ENCODE measurements around the gene COL13A1. TPM values are rescaled to one million over a fixed set of nuclear protein-coding genes. Genes with fewer than 3 reads are reported as not detected.

Gene COL13A1
- total RNA-seq, 6 experiments from 2014 or later, result 0.18 to 0.44 (median 0.30) TPM; not detected in 2

DNA sequence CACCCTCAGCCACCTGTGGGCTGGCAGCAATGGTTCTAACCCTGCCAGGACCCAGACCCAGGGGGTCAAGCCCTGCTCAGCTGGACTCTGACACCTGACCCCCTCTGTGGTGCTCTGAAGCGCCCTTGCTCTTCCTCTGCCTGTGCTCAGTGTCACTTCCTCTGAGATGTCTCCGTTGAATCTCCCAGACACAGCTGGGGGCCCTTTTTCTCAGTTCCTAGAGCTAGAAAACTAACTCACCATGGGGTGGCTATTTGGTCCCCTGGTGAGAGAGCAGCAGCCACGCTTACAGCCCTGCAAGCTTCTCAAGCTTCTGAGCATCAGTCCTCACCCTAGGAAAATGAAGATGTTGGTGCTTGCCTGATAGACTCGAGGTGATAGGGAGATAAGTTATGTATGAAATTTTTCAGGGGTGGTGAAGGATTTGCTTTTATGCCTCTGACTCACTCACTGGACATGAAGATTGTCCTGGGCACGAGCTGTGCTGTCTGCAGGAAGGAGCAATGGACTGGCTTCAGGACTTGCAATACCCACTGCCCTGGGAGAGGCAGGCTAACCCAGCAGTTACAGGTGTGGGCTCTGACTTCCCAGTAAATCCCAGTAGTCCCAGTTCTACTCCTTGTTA is 29.6 kb downstream of the COL13A1 start:
- Histone ChIP-seq H3K4me1 (no peaks in the 10 kb centered on the region), H3K27ac (no peak overlapping the region), H3K27me3 (no peaks in the 10 kb centered on the region), H3K9me3 (no peaks in the 10 kb centered on the region), H3K36me3 (no peaks in the 10 kb centered on the region), H3K4me3 (no peak overlapping the region)
- DNase-seq (no peak), ATAC-seq (no peak)
- 41% methylated on average over 5 of the region's 5 CpGs for WGBS (ENCODE audit: insufficient coverage, low coverage, low lambda C conversion rate, missing lambda C conversion rate)
- intact Hi-C loops (cut with DNase I), result no loop called here
- TF ChIP-seq CTCF (IDR thresholded peaks at IDR 0.05) (no peak), POLR2A (IDR thresholded peaks at IDR 0.05) (no peak)

GRCh38 chr10:69835233-69835632 is 33.5 kb downstream of the COL13A1 start:
- intact Hi-C loops (cut with DNase I), result no loop called here
- H3K4me3 ChIP-seq, result no peak overlapping the region
- no peaks in the 10 kb centered on the region for H3K36me3 ChIP-seq
- no peaks in the 10 kb centered on the region for H3K4me1 ChIP-seq
- DNase-seq (no peak), ATAC-seq (no peak)
- no peak overlapping the region for H3K27ac ChIP-seq
- no peaks in the 10 kb centered on the region for H3K27me3 ChIP-seq
- 71% methylated on average over 6 of the region's 6 CpGs for WGBS (ENCODE audit: insufficient coverage, low coverage, low lambda C conversion rate, missing lambda C conversion rate)
- no peaks in the 10 kb centered on the region for H3K9me3 ChIP-seq
- TF ChIP-seq CTCF (IDR thresholded peaks at IDR 0.05) (no peak), POLR2A (IDR thresholded peaks at IDR 0.05) (no peak)

DNA sequence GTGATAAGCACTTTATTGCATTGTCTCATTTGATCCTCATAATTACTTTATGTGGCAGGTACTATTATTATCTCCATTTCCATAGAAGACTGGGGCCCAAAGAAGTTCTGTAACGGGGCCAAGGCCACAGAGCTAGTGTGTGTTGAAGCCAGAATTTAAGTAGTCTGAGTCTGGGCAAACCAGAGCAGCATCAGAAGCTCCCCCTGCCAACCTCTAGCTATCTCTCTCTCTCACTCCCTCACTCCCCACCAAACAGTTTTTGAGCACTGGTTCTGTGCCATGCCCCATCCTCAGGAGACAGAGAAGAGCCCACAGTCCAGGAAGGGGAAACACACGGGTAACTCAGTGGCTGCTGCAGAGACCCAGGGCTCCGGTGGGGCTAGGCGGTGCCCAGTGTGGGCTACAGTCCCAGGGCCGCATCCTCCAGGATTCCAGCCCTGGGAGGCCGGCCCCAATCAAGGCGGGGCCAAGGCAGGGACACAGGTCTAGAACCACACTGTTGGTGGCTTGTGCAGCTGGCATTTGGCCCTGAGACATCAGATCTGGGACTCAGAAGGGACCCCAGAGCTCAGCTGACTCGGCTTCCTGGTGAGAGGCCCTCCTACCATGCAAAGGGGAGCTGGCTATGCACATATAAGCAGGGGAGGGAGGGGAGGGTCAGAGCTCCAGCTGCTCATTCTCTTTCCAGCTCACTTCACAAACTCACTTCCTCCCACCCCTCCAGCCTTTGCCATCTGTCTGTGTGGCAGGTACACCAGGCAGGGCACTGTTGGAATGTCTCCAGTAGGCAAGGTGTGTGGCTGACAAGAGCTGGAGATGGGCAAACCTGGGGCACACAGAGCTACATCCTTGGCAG is 34.4 kb downstream of the COL13A1 start:
- 60% methylated on average over 6 of the region's 8 CpGs for WGBS (ENCODE audit: insufficient coverage, low coverage, low lambda C conversion rate, missing lambda C conversion rate)
- no peak for ATAC-seq

GRCh38 chr10:69836731-69837030 is 35.0 kb downstream of the COL13A1 start:
- Histone ChIP-seq H3K4me3 (no peak overlapping the region), H3K4me1 (no peaks in the 10 kb centered on the region), H3K27ac (no peak overlapping the region), H3K27me3 (no peaks in the 10 kb centered on the region), H3K9me3 (no peaks in the 10 kb centered on the region), H3K36me3 (no peaks in the 10 kb centered on the region)
- intact Hi-C loops (cut with DNase I), result no loop called here
- no peak for TF ChIP-seq CTCF (IDR thresholded peaks at IDR 0.05)
- no peak for TF ChIP-seq POLR2A (IDR thresholded peaks at IDR 0.05)
- WGBS (ENCODE audit: insufficient coverage, low coverage, low lambda C conversion rate, missing lambda C conversion rate), result no CpG with 5 or more reads among the region's 6 CpGs
- DNase-seq (no peak), ATAC-seq (no peak)

More for the DNA sequence above, 34.4 kb downstream of the COL13A1 start:
- DNase-seq, result no peak
- Histone ChIP-seq H3K27me3 (no peaks in the 10 kb centered on the region), H3K4me3 (no peak overlapping the region), H3K27ac (no peak overlapping the region), H3K36me3 (no peaks in the 10 kb centered on the region), H3K9me3 (no peaks in the 10 kb centered on the region), H3K4me1 (no peaks in the 10 kb centered on the region)
- intact Hi-C loops (cut with DNase I), result no loop called here
- no peak for TF ChIP-seq CTCF (IDR thresholded peaks at IDR 0.05)
- TF ChIP-seq POLR2A (IDR thresholded peaks at IDR 0.05), result no peak
